Epithelial cell of proximal tubule (primary cell): ENCODE data around the gene CLECL1. TPM values are rescaled to one million over a fixed set of nuclear protein-coding genes. Genes with fewer than 3 reads are reported as not detected.

Experiments
- DNase-seq: peaks from one replicate; pipeline ENCODE4 v3.0.0-alpha.2; 2011; ENCODE audit warnings: low read depth
- H3K4me3 ChIP-seq: 2 replicates; pipeline ENCODE4 v1.5.1; 2011; ENCODE audit warnings: low read depth, mild to moderate bottlenecking, low read length
- CTCF ChIP-seq: conservative IDR thresholded peaks from 2 replicates; pipeline ENCODE4 v1.5.1; 2012; ENCODE audit warnings: low read depth, mild to moderate bottlenecking, low read length
- total RNA-seq: library from RNA; depleted of rRNA; stranded (reverse); fragments of >200 nt; gene quantifications from 2 replicates; pipeline ENCODE4 v1.2.3, GENCODE V29; 2015

Gene CLECL1
- total RNA-seq, 1 donor from 2014 or later = not detected

- no peak for DNase-seq
- H3K4me3 ChIP-seq = no peak overlapping the region
- TF ChIP-seq CTCF = no peak
Measured at GRCh38 chr12:9731393-9731792, 1.5 kb downstream of the CLECL1 start.

GRCh38 chr12:9730591-9730990 lies 2.3 kb downstream of the CLECL1 start:
- H3K4me3 ChIP-seq = no peak overlapping the region
- no peak for TF ChIP-seq CTCF
- no peak for DNase-seq

GRCh38 chr12:9730011-9730410 lies 2.9 kb downstream of the CLECL1 start:
- H3K4me3 ChIP-seq = no peak overlapping the region
- no peak for TF ChIP-seq CTCF
- no peak for DNase-seq

GRCh38 chr12:9729082-9729481 lies 3.8 kb downstream of the CLECL1 start:
- no peak for TF ChIP-seq CTCF
- DNase-seq = no peak
- no peak overlapping the region for H3K4me3 ChIP-seq

GRCh38 chr12:9727813-9728212 lies 5.1 kb downstream of the CLECL1 start:
- H3K4me3 ChIP-seq = no peak overlapping the region
- DNase-seq = no peak
- no peak for TF ChIP-seq CTCF

GRCh38 chr12:9725213-9725870 lies 7.6 kb downstream of the CLECL1 start:
- DNase-seq = no peak
- H3K4me3 ChIP-seq = no peak overlapping the region
- TF ChIP-seq CTCF = no peak

- H3K4me3 ChIP-seq = no peak overlapping the region
- DNase-seq = no peak
- TF ChIP-seq CTCF = no peak
Measured at GRCh38 chr12:9724023-9724422, 8.9 kb downstream of the CLECL1 start.
